Fibroblast of gingiva (primary cell): ENCODE data around the gene PROSER2.
"Not testable (repeated sequence)": the region's sequence is repeated elsewhere in the genome, so short reads cannot be mapped to it uniquely, and the experiment has no call there.

Experiments
- DNase-seq: peaks from one replicate; pipeline ENCODE4 v3.0.0-alpha.2; 2011; ENCODE audit warnings: low read depth

Gene PROSER2

GRCh38 chr10:11837372-11838161, 14.4 kb downstream of the PROSER2 start:
- DNase-seq: no peak

DNA sequence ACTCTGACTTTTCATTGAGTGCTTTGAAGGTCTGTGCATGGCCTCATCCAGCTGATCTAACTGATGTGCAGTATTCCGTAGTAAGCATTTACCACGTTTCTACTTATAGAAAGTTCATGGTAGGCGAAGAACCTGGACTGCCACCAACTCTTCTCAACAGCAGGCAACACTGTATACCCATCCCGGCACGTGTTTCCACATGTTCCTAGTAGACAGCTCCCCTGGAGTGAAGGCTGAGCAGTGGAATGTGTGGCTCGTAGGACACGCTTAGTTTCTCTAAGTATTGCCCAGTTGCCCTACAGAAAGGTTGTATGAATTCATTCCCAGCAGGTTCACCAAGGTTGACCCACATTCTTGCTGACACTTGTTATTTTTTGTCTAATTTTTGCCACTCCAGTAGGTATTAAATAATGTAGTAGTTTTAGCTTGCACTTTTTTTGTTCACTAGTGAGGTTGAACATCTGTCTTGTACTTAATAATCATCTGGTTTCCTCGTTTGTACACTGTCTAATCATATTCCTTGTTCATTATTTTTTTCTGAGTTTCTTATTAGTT, 15.2 kb downstream of the PROSER2 start:
- DNase-seq: no peak

GRCh38 chr10:11841375-11841774, 18.2 kb downstream of the PROSER2 start:
- DNase-seq: no peak

DNA sequence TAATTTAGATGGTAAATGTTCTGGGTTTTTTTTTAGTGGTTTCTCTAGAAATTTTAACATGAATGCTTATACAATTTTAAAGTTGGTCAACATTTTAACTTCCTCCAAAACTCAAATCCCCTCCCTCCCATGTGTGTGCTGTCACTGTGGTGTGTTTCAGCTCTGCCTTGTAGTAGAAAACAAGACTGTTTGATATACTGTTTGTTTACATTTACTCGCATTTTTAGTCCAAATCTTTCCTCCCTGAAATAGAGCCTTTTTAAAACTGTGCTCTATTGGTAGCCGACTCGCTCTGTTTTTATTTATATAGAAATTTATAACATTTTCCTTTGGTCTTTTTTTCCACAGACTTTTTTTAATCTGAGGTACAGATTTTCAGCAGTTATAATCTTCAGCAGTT, 19.3 kb downstream of the PROSER2 start:
- DNase-seq: no peak

DNA sequence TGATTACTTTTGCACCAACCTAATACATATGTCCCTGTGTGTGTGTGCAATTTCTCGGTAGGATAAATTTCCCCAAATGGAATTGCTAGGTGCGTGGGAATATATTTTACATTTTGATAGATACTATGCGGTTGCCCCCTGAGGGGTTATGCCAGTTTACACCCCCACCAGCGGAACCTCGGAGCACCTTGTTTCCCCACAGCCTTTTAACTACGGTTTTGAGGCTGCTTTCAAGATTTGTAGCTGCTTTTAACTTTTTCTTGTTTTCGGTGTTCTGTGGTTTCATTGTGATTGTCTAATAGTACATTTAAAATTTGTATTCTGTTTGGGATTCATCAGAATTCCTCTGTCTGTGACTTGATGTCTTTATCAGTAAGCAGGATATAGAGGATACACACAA, 22.0 kb downstream of the PROSER2 start:
- DNase-seq: no peak

DNA sequence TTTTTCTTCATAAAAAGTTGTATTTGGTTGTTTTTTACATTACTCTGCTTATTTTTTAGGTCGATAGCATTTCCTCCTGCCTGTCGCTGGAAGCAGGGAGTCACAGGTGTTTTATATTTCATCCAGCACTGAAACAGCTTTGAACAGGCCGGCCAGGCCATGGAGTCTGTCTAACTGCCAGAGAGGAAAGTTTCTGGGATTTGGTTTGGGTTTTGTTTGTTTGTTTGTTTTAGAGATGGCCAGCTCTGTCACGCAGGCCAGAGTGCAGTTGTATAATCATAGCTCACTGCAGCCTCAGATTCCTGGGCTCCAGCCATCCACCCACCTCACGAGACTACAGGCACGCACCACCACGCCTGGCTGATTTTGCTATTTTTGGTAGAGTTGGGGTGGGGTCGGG, 23.4 kb downstream of the PROSER2 start:
- DNase-seq: peak; percentile 58

DNA sequence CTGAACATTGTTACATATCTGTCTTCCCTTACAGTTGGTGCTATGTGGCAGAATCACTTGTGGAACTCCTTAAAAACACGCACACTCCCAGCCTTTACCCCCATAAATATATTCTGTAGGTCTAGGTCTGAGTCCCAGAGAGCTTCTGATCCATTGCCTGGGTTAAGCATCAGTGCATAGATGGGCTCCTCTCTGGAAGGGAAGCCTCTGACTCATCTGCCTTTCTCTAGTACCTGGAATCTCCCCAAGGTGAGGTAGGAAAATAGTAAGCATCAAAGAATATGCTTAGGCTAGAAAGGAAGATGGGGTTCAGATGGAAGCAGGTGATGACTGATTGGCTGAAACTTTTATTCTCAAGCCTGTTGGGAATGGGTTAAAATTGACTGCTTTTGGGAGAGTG, 26.1 kb downstream of the PROSER2 start:
- DNase-seq: no peak

DNA sequence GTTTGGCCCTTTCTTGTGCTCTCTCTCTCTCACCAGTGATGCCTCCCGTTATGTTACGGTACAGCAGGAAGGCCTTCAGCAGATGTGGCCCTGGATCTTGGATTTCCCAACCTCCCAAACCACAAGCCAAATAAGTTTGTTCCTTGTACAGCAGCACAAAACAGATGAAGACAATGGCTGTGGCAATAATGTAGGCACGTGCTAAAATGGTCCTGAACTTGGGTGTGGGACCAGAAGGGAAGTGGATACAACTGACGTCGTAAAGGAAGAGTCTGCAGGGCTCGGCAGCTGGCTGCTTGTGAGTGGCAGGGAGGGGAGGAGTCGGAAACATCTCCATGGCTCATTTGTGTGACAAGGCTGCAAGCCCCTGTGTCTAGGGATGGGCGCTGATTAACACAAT, 26.8 kb downstream of the PROSER2 start:
- peak; percentile 63 for DNase-seq

- no peak for DNase-seq
Measured at GRCh38 chr10:11851910-11852309, 28.8 kb downstream of the PROSER2 start.

DNA sequence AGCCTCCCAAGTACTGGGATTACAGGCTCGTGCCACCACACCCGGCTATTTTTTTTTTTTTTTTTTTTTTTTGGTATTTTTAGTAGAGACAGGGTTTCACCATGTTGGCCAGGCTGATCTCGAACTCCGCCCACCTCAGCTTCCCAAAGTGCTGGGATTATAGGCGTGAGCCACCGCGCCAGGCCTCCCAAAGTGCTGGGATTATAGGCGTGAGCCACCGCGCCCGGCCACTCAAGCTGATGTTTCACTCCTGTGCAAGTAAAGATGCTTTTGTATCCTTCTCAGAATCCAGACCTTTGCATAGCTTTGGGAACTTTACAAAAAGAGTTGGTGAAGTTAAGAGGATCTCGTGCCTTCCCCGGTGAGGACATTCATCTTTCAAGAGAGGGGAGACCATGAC, 29.5 kb downstream of the PROSER2 start:
- not testable (repeated sequence) for DNase-seq

DNA sequence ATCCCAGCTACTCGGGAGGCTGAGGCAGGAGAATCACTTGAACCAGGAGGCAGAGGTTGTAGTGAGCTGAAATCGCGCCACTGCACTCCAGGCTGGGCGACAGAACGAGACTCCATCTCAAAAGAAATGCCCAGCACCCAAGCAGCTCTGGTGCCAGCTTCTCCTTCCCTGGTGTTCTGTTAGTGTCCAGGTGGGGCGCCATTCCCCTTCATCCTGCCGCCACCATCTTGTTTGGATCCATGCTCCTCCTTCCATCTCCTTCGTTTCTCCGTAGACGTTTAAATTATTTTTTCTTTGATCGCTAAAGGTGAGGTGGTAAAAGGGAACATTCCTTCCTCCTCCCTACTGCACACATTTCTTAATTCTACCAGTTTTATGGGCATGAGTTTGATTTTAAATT, 30.3 kb downstream of the PROSER2 start:
- no peak for DNase-seq

DNA sequence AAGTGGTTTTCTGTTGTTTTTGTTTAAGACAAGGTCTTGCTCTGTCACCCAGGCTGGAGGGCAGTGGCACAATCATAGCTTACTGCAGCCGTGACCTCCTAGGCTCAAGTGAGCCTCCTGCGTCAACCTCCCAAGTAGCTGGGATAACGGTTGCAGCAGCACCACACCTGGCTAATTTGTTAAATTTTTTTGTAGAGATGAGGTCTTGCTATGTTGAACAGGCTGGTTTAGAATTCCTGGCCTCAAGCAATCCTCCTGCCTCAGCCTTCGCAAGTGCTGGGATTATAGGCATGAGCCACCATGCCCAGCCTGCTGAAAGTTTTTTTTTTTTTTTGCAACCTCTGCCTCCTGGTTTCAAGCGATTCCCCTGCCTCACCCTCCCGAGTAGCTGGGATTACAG, 31.1 kb downstream of the PROSER2 start:
- DNase-seq: no peak

- no peak for DNase-seq
Measured at GRCh38 chr10:11856089-11856488, 32.9 kb downstream of the PROSER2 start.

GRCh38 chr10:11856678-11857077, 33.5 kb downstream of the PROSER2 start:
- DNase-seq: no peak

GRCh38 chr10:11858093-11858492, 34.9 kb downstream of the PROSER2 start:
- no peak for DNase-seq

DNA sequence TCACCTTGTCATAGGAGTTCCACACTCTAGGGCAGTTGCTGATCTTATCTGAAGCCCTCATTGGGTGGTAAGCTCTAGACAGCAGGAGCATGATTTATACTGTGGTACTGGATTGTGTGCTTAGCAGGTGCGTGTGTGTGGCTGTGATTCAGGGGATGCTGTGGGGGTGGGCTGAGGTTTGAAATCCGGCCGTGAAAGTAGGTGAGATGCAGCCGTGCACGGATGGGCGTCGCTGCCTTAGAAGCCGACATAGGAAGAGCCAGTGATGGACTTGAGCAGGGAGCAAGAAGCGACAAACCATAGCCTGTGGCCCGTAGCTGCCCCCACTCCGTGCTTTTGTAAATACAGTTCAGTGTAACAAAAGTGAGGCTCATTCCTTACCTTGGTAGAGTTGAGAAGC, 38.2 kb downstream of the PROSER2 start:
- DNase-seq: no peak

DNA sequence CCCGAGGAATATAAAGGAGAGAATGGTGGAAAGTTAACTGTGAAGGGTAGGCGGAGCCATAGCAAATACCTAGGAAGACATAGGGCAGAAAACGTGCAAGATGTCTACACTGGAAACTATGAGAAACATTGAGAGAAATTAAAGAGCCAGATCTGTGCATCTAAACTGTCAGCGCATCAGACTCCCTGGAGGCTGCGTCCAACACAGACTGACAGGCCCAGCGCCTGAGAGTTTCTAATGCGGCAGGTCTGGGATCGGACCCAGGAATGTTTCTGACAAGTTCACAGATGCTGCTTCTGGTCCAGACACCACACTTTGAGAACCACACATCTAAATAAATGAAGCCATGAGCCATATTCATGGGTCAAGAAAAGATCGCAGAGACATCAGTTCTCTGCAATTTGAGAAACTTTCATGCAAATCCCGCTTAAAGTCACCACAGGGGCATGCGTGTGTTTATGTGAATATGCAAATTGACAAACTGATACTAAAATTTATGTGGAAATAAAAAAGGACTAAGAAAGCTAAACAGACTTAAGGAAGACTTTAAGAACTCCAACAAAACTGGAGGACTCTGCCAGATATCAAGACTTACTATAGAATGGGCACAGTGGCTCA, 38.8 kb downstream of the PROSER2 start:
- no peak for DNase-seq

DNA sequence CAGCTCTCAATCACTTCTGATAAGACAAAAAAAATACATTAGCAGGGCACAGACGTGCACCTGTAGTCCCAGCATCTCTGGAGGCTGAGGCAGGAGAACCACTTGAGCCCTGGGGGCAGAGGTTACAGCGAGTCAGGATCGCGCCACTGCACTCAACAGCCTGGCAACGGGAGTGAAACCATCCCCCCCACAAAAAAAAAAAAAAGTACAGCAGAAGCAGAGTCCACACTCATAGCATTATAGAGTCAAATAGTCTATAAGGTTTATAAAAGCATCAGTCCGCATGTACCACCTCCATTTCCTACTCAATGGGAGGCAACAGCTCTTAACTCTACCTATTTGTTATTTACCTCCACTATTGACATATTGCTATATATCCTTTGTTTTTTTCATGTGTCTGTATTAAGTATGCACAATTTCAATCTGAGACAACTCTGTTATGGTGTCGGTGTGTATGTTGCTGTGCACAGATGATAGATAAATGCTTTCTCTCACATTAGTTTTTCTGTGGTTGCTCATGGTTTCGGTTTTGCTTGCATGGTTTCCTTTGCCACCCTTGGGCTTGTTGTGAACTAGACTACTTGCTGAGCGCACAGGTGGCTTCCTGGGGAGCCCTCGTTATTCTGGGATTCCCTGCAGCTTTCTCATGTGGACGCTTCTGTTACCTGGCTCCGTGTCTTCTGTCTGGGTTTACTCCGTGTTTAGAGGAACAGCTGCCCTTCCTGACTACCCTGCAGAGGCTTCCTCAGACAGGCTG, 40.4 kb downstream of the PROSER2 start:
- no peak for DNase-seq

- DNase-seq: no peak
Measured at GRCh38 chr10:11864727-11865126, 41.6 kb downstream of the PROSER2 start.

GRCh38 chr10:11865561-11865960, 42.4 kb downstream of the PROSER2 start:
- no peak for DNase-seq

DNA sequence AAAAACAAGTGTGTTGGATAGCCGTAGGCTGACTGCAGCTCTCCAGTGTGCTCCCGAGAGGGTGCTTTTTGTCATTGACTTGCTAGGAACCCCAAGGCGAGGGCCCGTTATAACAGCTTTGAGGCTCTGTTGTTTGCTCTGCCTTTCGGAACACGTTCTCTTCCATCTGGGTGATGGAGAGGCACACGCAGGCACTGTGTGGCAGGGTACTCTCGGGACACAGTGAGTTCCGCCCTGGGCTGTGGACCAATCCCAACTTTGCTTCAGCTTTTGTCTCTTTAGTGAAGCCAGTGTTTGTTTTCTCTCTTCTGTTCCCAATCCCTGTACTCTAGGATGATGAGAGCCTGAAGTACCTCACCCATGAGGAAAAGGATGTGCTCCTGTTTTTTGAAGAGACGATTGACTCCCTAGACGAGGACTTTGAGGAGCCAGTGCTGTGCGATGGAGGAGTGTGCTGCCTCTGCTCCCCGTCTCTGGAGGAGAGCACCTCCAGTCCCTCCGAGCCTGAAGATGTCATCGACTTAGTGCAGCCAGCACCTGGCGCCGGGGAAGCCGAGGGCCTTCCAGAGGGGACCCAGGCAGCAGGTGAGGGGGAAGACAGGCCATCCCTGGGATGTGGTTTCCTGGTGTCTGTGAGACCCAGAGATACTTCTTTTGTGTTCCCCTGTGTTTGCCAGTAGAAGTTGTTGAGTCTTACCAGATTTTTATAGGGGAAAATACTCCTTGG, 43.2 kb downstream of the PROSER2 start:
- no peak for DNase-seq

GRCh38 chr10:11869219-11869618, 46.1 kb downstream of the PROSER2 start:
- DNase-seq: no peak
